ENCODE data around the gene LEP.

GRCh38 chr7:128304212-128304611 is 63.1 kb downstream of the LEP start:
- no peak for TF ChIP-seq CTCF (conservative IDR thresholded peaks at IDR 0.05 in 1 of 2, IDR thresholded peaks at IDR 0.05 in 1 of 2; ENCODE audit: low read depth in 1 of 2, low read length in 2 of 2)
- TF ChIP-seq EZH2 (IDR thresholded peaks at IDR 0.05; ENCODE audit: low read length, missing control alignments): no peak
